Uterus (tissue), 4 donors: ENCODE results near the gene GJC2. TPM values are rescaled to one million over a fixed set of nuclear protein-coding genes. Genes with fewer than 3 reads are reported as not detected.

Experiments used
- DNase-seq, 2 donors: peaks; one replicate each; pipeline ENCODE4 v3.0.0-alpha.2; 2019 to 2020
- H3K27ac ChIP-seq, 2 donors: fragments of 200-600 bp; sonication (generic); 1 replicate in 1 of 2; 2 replicates in 1 of 2; pipeline ENCODE4 v1.5.1; 2016 to 2018
- H3K27me3 ChIP-seq, 2 donors: fragments of 200-600 bp; sonication (generic); one replicate each; pipeline ENCODE4 v1.5.1; 2018 to 2019; ENCODE audit warnings: control low read depth in 1 of 2
- H3K36me3 ChIP-seq, 2 donors: fragments of 200-600 bp; sonication (generic); one replicate each; pipeline ENCODE4 v1.5.1; 2019; ENCODE audit warnings: control low read depth in 1 of 2
- H3K4me1 ChIP-seq, 2 donors: fragments of 200-600 bp; sonication (generic); one replicate each; pipeline ENCODE4 v1.5.1; 2018 to 2019; ENCODE audit warnings: control low read depth in 1 of 2
- H3K4me3 ChIP-seq, 2 donors: fragments of 200-600 bp; sonication (generic); 1 replicate in 1 of 2; 2 replicates in 1 of 2; pipeline ENCODE4 v1.5.1; 2018 to 2019; ENCODE audit warnings: mild to moderate bottlenecking in 1 of 2
- H3K9me3 ChIP-seq, 2 donors: fragments of 200-600 bp; sonication (generic); one replicate each; pipeline ENCODE4 v1.5.1; 2019; ENCODE audit warnings: control low read depth in 1 of 2
- CTCF ChIP-seq, 4 experiments: fragments of 200-600 bp in 2 of 4; fragments of 450-650 bp in 2 of 4; sonication (generic) in 2 of 4; IDR thresholded peaks; one replicate each; pipeline ENCODE4 v1.5.1; 2016 to 2019; ENCODE audit warnings: antibody characterized with exemption in 4 of 4, mild to moderate bottlenecking in 2 of 4, moderate library complexity in 1 of 4
- POLR2A ChIP-seq, 2 donors: fragments of 450-650 bp; IDR thresholded peaks; one replicate each; pipeline ENCODE4 v1.6.1; 2016; ENCODE audit warnings: antibody characterized with exemption in 2 of 2, mild to moderate bottlenecking in 1 of 2, moderate library complexity in 1 of 2
- intact Hi-C: fragments of 100-400 bp; cut with DNase I; formaldehyde crosslinking; loops from one replicate; pipeline ENCODE4 v1.15.1; 2023; ENCODE audit warnings: low total_unique reads
- total RNA-seq, 4 donors: library from RNA; depleted of rRNA in 3 of 4; stranded (reverse); fragments of >200 nt in 3 of 4; gene quantifications; one replicate each; pipeline versions ENCODE4 v1.1.0 to v1.2.4, GENCODE V29; 2014 to 2023
- donor health status: DM: yes; HTN: yes; CAD: no.

Gene GJC2
- total RNA-seq, 4 donors from 2014 or later: 2.6 to 25.8 (median 10.7) TPM

- no peak for TF ChIP-seq CTCF (IDR thresholded peaks at IDR 0.05)
- no peak for TF ChIP-seq POLR2A (IDR thresholded peaks at IDR 0.05)
- no peak for DNase-seq
- intact Hi-C loops: no loop called here
- H3K4me1 ChIP-seq: no peaks in the 10 kb centered on the region
- H3K27me3 ChIP-seq: no peaks in the 10 kb centered on the region
- no peaks in the 10 kb centered on the region for H3K36me3 ChIP-seq
- no peak overlapping the region for H3K4me3 ChIP-seq
- no peak overlapping the region for H3K27ac ChIP-seq
- H3K9me3 ChIP-seq: no peaks in the 10 kb centered on the region
Measured at GRCh38 chr1:228114827-228115226, 34.9 kb upstream of the GJC2 start.

DNA sequence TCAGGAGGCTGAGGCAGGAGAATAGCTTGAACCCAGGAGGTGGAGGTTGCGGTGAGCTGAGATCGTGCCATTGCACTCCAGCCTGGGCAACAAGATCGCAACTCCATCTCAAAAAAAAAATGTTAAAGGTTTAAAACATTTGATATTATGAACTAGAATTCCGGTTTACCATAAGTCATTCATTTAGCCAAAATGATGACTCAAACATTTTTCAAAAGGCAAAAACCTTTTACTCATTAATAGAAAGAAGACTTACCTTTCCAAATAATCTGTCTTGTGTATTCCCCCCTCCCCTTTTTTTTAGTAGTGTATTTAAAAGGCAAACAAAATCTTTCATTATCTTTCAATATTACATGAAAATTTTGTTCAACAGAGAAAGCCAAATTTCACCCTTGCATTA is 32.4 kb upstream of the GJC2 start:
- Histone ChIP-seq H3K36me3 (no peaks in the 10 kb centered on the region), H3K9me3 (no peaks in the 10 kb centered on the region), H3K4me1 (no peaks in the 10 kb centered on the region), H3K4me3 (no peak overlapping the region), H3K27ac (no peak overlapping the region), H3K27me3 (no peaks in the 10 kb centered on the region)
- intact Hi-C loops: no loop called here
- TF ChIP-seq POLR2A (IDR thresholded peaks at IDR 0.05): no peak
- TF ChIP-seq CTCF (IDR thresholded peaks at IDR 0.05): no peak
- DNase-seq: no peak

DNA sequence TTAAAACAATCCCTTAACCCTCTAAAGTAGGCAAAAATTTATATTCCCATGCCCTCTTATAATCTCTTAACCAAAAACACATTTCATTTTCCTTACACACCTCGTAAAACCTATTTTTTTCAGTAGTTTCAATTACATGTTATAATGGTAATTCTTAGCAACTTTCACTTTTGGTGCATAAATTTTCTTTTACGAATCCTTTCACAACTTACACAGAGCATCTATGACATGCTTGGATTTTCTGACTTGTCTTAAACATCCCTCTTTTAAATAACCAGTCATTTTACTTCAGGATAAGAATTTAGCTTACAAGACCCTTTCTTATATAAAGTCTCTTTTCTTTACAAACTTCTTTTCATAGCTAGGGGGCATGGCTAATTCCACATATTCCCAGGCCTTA is 31.7 kb upstream of the GJC2 start:
- intact Hi-C loops: no loop called here
- Histone ChIP-seq H3K27ac (no peak overlapping the region), H3K36me3 (no peaks in the 10 kb centered on the region), H3K27me3 (no peaks in the 10 kb centered on the region), H3K4me3 (no peak overlapping the region), H3K9me3 (no peaks in the 10 kb centered on the region), H3K4me1 (no peaks in the 10 kb centered on the region)
- TF ChIP-seq POLR2A (IDR thresholded peaks at IDR 0.05) (no peak), CTCF (IDR thresholded peaks at IDR 0.05) (no peak)
- no peak for DNase-seq

DNA sequence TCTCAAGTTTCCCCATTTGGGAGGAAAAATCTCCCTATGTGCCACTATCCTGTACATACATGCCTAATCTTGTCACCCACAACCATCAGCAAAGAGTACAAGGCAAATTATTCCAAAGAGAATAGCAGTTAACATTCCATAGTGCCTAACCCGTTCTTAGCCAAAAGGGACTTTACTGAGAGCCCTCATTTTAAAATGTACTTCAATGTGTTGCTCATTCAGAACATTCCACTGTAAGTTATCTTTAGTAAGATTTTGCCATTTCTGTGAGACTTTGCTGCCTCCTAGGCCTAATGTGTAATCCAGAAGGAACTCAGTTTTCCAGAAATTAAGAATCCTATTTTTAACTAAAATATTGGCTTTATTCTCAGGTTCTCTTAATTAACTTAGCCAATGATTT is 29.4 kb upstream of the GJC2 start:
- intact Hi-C loops: no loop called here
- TF ChIP-seq POLR2A (IDR thresholded peaks at IDR 0.05) (no peak), CTCF (IDR thresholded peaks at IDR 0.05) (no peak)
- no peaks in the 10 kb centered on the region for H3K36me3 ChIP-seq
- no peak for DNase-seq
- H3K4me3 ChIP-seq: no peak overlapping the region
- H3K9me3 ChIP-seq: no peaks in the 10 kb centered on the region
- no peaks in the 10 kb centered on the region for H3K27me3 ChIP-seq
- no peaks in the 10 kb centered on the region for H3K4me1 ChIP-seq
- no peak overlapping the region for H3K27ac ChIP-seq

DNA sequence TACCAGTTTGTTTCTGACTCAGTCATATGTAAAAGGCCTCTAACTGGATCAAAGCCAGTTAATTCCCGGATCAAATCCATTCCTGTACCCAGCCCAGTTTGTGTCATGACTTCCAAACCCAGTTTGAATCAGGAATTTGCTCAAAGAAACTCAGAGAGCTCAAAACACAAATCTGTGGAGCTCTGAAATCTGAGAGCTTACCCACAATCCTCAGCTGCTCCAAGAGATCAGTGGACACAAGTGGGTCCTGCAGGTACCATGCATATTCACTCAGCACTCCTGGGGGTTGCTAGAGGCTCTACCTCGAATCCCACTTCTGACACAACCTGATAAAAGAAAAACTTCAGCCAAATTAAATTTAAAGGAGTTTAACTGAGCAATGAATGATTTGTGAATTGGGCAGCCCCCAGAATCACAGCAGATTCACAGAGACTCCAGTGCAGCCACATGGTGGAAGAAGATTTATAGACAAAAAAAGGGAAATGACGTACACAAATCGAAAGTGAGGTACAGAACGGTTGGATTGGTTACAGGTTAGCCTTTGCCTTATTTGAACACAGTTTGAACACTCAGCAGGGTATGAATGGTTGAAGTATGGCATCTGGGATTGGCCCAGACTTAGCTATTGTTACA is 28.8 kb upstream of the GJC2 start:
- Histone ChIP-seq H3K4me1 (no peaks in the 10 kb centered on the region), H3K36me3 (no peaks in the 10 kb centered on the region), H3K4me3 (no peak overlapping the region), H3K27ac (no peak overlapping the region), H3K9me3 (no peaks in the 10 kb centered on the region), H3K27me3 (no peaks in the 10 kb centered on the region)
- DNase-seq: no peak
- intact Hi-C loops: no loop called here
- no peak for TF ChIP-seq CTCF (IDR thresholded peaks at IDR 0.05)
- TF ChIP-seq POLR2A (IDR thresholded peaks at IDR 0.05): no peak
